ENCODE measurements around the gene DOK5. TPM values are rescaled to one million over a fixed set of nuclear protein-coding genes. Genes with fewer than 3 reads are reported as not detected.

Gene DOK5
- total RNA-seq, 1 experiment from 2014 or later, result not detected

- Histone ChIP-seq H2AFZ (ENCODE audit: low read length) (no peak overlapping the region), H4K20me1 (ENCODE audit: insufficient read depth, low read depth, low read length) (no peaks in the 10 kb centered on the region), H3K4me2 (ENCODE audit: low read depth, low read length, poor library complexity, severe bottlenecking) (no peak overlapping the region), H3K9me3 (ENCODE audit: low read length) (0 out of 2 replicates have a peak, but pooled peaks cover 9% of the 10 kb centered on the region), H3K27ac (ENCODE audit: low read length) (no peak overlapping the region), H3K4me1 (ENCODE audit: low read length) (no peaks in the 10 kb centered on the region), H3K9ac (ENCODE audit: low read length) (no peak overlapping the region), H3K4me3 (ENCODE audit: low read length) (no peak overlapping the region), H3K79me2 (ENCODE audit: low read length) (no peaks in the 10 kb centered on the region), H3K36me3 (ENCODE audit: insufficient read depth, low read length) (no peaks in the 10 kb centered on the region), H3K9me2 (replicated peaks; ENCODE audit: insufficient read depth, low read length) (no peaks in the 10 kb centered on the region), H3K27me3 (ENCODE audit: low read length) (no peaks in the 10 kb centered on the region)
- DNase-seq, result no peak
Measured at GRCh38 chr20:54510541-54511129, 35.2 kb downstream of the DOK5 start.

- Histone ChIP-seq H3K4me1 (ENCODE audit: low read length) (no peaks in the 10 kb centered on the region), H3K79me2 (ENCODE audit: low read length) (no peaks in the 10 kb centered on the region), H4K20me1 (ENCODE audit: insufficient read depth, low read depth, low read length) (no peaks in the 10 kb centered on the region)
Measured at GRCh38 chr20:54512694-54513093, 37.3 kb downstream of the DOK5 start.

DNA sequence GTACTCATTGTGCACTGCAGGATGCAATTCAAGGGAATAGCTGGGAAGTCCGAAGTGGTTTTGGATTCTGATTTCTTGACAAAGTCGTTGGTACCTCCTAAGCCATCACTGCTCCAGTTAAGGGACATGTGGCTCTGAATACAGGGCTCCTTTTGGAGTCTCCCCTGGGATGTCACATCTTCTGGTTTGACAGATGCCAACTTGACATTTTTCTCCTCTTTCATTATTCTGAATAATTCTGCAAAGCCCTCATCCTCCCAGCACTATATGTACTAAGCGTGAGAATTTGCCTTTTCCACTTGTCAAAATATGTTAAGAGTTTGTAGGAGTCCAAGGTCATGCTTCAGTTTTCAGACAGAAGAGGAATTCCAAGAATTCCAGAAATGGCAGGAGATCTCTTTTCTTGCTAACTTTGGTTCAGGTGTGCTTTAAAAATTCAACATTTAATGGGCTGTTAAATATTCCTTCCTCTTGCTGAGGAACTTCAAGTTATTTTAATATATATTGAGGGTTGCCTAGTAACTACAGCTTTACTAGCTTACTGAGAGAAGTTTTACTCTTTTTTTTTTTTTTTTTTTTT, 38.7 kb downstream of the DOK5 start:
- Histone ChIP-seq H3K27ac (ENCODE audit: low read length) (no peak overlapping the region), H3K9me2 (replicated peaks; ENCODE audit: insufficient read depth, low read length) (no peaks in the 10 kb centered on the region), H3K36me3 (ENCODE audit: insufficient read depth, low read length) (no peaks in the 10 kb centered on the region), H3K4me3 (ENCODE audit: low read length) (no peak overlapping the region), H3K27me3 (ENCODE audit: low read length) (no peaks in the 10 kb centered on the region), H2AFZ (ENCODE audit: low read length) (no peak overlapping the region), H3K4me2 (ENCODE audit: low read depth, low read length, poor library complexity, severe bottlenecking) (no peak overlapping the region), H3K4me1 (ENCODE audit: low read length) (no peaks in the 10 kb centered on the region), H3K9ac (ENCODE audit: low read length) (no peak overlapping the region), H3K9me3 (ENCODE audit: low read length) (0 out of 2 replicates have a peak, but pooled peaks cover 9% of the 10 kb centered on the region), H4K20me1 (ENCODE audit: insufficient read depth, low read depth, low read length) (no peaks in the 10 kb centered on the region), H3K79me2 (ENCODE audit: low read length) (no peaks in the 10 kb centered on the region)
- DNase-seq, result no peak

More at GRCh38 chr20:54512694-54513093, 37.3 kb downstream of the DOK5 start:
- Histone ChIP-seq H3K9ac (ENCODE audit: low read length) (no peak overlapping the region), H3K36me3 (ENCODE audit: insufficient read depth, low read length) (no peaks in the 10 kb centered on the region), H3K27ac (ENCODE audit: low read length) (no peak overlapping the region), H3K27me3 (ENCODE audit: low read length) (no peaks in the 10 kb centered on the region), H3K9me3 (ENCODE audit: low read length) (0 out of 2 replicates have a peak, but pooled peaks cover 9% of the 10 kb centered on the region), H3K4me3 (ENCODE audit: low read length) (no peak overlapping the region), H3K4me2 (ENCODE audit: low read depth, low read length, poor library complexity, severe bottlenecking) (no peak overlapping the region), H2AFZ (ENCODE audit: low read length) (no peak overlapping the region), H3K9me2 (replicated peaks; ENCODE audit: insufficient read depth, low read length) (no peaks in the 10 kb centered on the region)
- DNase-seq, result no peak

- H3K36me3 ChIP-seq (ENCODE audit: insufficient read depth, low read length), result no peaks in the 10 kb centered on the region
- no peak overlapping the region for H3K4me2 ChIP-seq (ENCODE audit: low read depth, low read length, poor library complexity, severe bottlenecking)
Measured at GRCh38 chr20:54515793-54516628, 40.6 kb downstream of the DOK5 start.

DNA sequence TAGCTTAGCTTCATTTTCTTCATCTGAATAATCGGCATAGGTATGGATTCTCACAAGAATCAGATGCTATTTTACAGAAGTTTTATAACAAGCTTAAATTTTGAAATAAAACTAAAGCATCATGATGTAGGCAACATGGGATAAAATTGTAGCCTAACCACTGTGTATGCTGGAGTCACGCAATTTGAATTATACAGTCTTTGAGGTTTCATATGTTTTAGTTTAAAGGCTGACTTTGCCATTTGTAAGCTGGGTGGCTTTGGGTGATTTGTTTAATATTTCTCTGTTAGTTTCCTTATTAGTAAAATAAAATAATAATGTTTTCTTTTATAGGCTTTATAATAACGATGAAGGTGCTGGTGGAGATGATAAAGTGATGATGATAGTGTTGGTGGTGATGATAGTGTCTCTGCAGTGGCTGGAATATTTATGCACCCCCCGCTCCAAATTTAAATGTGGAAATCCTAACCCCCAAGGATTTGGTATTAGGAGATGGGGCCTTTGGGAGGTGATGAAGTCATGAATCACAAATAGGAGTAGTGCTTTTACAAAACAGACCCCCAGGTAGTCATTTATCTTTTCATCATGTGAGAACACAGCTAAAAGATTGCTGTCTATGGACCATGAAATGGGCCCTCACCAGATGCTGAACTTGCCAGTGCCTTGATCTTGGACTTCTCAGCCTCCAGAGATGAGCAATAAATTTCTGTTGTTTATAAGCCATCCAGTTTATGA, 42.0 kb downstream of the DOK5 start:
- H4K20me1 ChIP-seq (ENCODE audit: insufficient read depth, low read depth, low read length), result no peaks in the 10 kb centered on the region
- DNase-seq, result no peak
- no peaks in the 10 kb centered on the region for H3K27me3 ChIP-seq (ENCODE audit: low read length)
- no peak overlapping the region for H3K4me2 ChIP-seq (ENCODE audit: low read depth, low read length, poor library complexity, severe bottlenecking)
- H3K4me1 ChIP-seq (ENCODE audit: low read length), result no peaks in the 10 kb centered on the region
- no peak overlapping the region for H3K4me3 ChIP-seq (ENCODE audit: low read length)
- no peaks in the 10 kb centered on the region for H3K36me3 ChIP-seq (ENCODE audit: insufficient read depth, low read length)
- H3K9me3 ChIP-seq (ENCODE audit: low read length), result peaks cover 12% of the 10 kb centered on the region; the same call in 1 of the 2 replicates
- no peak overlapping the region for H3K9ac ChIP-seq (ENCODE audit: low read length)
- no peak overlapping the region for H2AFZ ChIP-seq (ENCODE audit: low read length)
- no peaks in the 10 kb centered on the region for H3K9me2 ChIP-seq (replicated peaks; ENCODE audit: insufficient read depth, low read length)
- no peak overlapping the region for H3K27ac ChIP-seq (ENCODE audit: low read length)
- no peaks in the 10 kb centered on the region for H3K79me2 ChIP-seq (ENCODE audit: low read length)

More at GRCh38 chr20:54515793-54516628, 40.6 kb downstream of the DOK5 start:
- Histone ChIP-seq H3K27me3 (ENCODE audit: low read length) (no peaks in the 10 kb centered on the region), H3K4me1 (ENCODE audit: low read length) (no peaks in the 10 kb centered on the region), H3K27ac (ENCODE audit: low read length) (no peak overlapping the region), H4K20me1 (ENCODE audit: insufficient read depth, low read depth, low read length) (no peaks in the 10 kb centered on the region), H3K79me2 (ENCODE audit: low read length) (no peaks in the 10 kb centered on the region), H3K9ac (ENCODE audit: low read length) (no peak overlapping the region), H2AFZ (ENCODE audit: low read length) (no peak overlapping the region), H3K4me3 (ENCODE audit: low read length) (no peak overlapping the region), H3K9me2 (replicated peaks; ENCODE audit: insufficient read depth, low read length) (no peaks in the 10 kb centered on the region), H3K9me3 (ENCODE audit: low read length) (0 out of 2 replicates have a peak, but pooled peaks cover 8% of the 10 kb centered on the region)
- no peak for DNase-seq

GRCh38 chr20:54524849-54525248, 49.5 kb downstream of the DOK5 start:
- no peaks in the 10 kb centered on the region for H3K27me3 ChIP-seq (ENCODE audit: low read length)
- H4K20me1 ChIP-seq (ENCODE audit: insufficient read depth, low read depth, low read length), result no peaks in the 10 kb centered on the region
- no peaks in the 10 kb centered on the region for H3K79me2 ChIP-seq (ENCODE audit: low read length)
- H3K4me2 ChIP-seq (ENCODE audit: low read depth, low read length, poor library complexity, severe bottlenecking), result no peak overlapping the region
- no peaks in the 10 kb centered on the region for H3K9me2 ChIP-seq (replicated peaks; ENCODE audit: insufficient read depth, low read length)
- H3K9ac ChIP-seq (ENCODE audit: low read length), result no peak overlapping the region
- peaks cover 7% of the 10 kb centered on the region; the same call in 1 of the 2 replicates for H3K9me3 ChIP-seq (ENCODE audit: low read length)
- H2AFZ ChIP-seq (ENCODE audit: low read length), result no peak overlapping the region
- DNase-seq, result no peak
- H3K4me1 ChIP-seq (ENCODE audit: low read length), result no peaks in the 10 kb centered on the region
- H3K27ac ChIP-seq (ENCODE audit: low read length), result no peak overlapping the region
- no peak overlapping the region for H3K4me3 ChIP-seq (ENCODE audit: low read length)
- no peaks in the 10 kb centered on the region for H3K36me3 ChIP-seq (ENCODE audit: insufficient read depth, low read length)

GRCh38 chr20:54525916-54526590, 50.7 kb downstream of the DOK5 start:
- Histone ChIP-seq H3K4me1 (ENCODE audit: low read length) (no peaks in the 10 kb centered on the region), H3K27me3 (ENCODE audit: low read length) (no peaks in the 10 kb centered on the region), H3K27ac (ENCODE audit: low read length) (no peak overlapping the region), H2AFZ (ENCODE audit: low read length) (no peak overlapping the region), H3K4me3 (ENCODE audit: low read length) (no peak overlapping the region), H3K36me3 (ENCODE audit: insufficient read depth, low read length) (no peaks in the 10 kb centered on the region), H3K79me2 (ENCODE audit: low read length) (no peaks in the 10 kb centered on the region), H3K9me2 (replicated peaks; ENCODE audit: insufficient read depth, low read length) (no peaks in the 10 kb centered on the region), H3K4me2 (ENCODE audit: low read depth, low read length, poor library complexity, severe bottlenecking) (no peak overlapping the region), H4K20me1 (ENCODE audit: insufficient read depth, low read depth, low read length) (no peaks in the 10 kb centered on the region), H3K9me3 (ENCODE audit: low read length) (peaks cover 5% of the 10 kb centered on the region), H3K9ac (ENCODE audit: low read length) (no peak overlapping the region)
- DNase-seq, result no peak
